Fibroblast of skin of right quadriceps (primary cell): ENCODE results near the gene GDAP1L1.

Experiments
- DNase-seq: peaks from one replicate; pipeline ENCODE4 v3.0.0-alpha.2; 2013

GDAP1L1 gene

GRCh38 chr20:44247131-44247571 is at the start of gene GDAP1L1:
TSS of gene GDAP1L1 (plus strand) at chr20:44247308. CDS start at chr20:44247335, 27 bp downstream.
- DNase-seq, result no peak

GRCh38 chr20:44198872-44199271 is 48.2 kb upstream of the GDAP1L1 start:
- no peak for DNase-seq

- no peak for DNase-seq
Measured at GRCh38 chr20:44199877-44200276, 47.2 kb upstream of the GDAP1L1 start.

GRCh38 chr20:44200371-44200770 is 46.7 kb upstream of the GDAP1L1 start:
- no peak for DNase-seq

- DNase-seq, result no peak
Measured at GRCh38 chr20:44200983-44201382, 46.1 kb upstream of the GDAP1L1 start.

- no peak for DNase-seq
Measured at GRCh38 chr20:44203161-44203560, 43.9 kb upstream of the GDAP1L1 start.

GRCh38 chr20:44204156-44204831 is 42.8 kb upstream of the GDAP1L1 start:
- DNase-seq, result peak; percentile 92

- DNase-seq, result no peak
Measured at GRCh38 chr20:44204832-44205215, 42.3 kb upstream of the GDAP1L1 start.

GRCh38 chr20:44206132-44206531 is 41.0 kb upstream of the GDAP1L1 start:
- no peak for DNase-seq

- DNase-seq, result no peak
Measured at GRCh38 chr20:44207126-44207723, 39.9 kb upstream of the GDAP1L1 start.

GRCh38 chr20:44208165-44208564 is 38.9 kb upstream of the GDAP1L1 start:
- no peak for DNase-seq

GRCh38 chr20:44208770-44209169 is 38.3 kb upstream of the GDAP1L1 start:
- peak; percentile 31 for DNase-seq

GRCh38 chr20:44209686-44210405 is 37.3 kb upstream of the GDAP1L1 start:
- DNase-seq, result peak; percentile 31

GRCh38 chr20:44210406-44211176 is 36.5 kb upstream of the GDAP1L1 start, which contains the start of gene OSER1:
TSS of gene OSER1 (minus strand) at chr20:44210771. CDS start at chr20:44206957, 3,814 bp downstream.
- DNase-seq, result peak; percentile 97

- DNase-seq, result peak; percentile 38
Measured at GRCh38 chr20:44211177-44212039, 35.7 kb upstream of the GDAP1L1 start.

- no peak for DNase-seq
Measured at GRCh38 chr20:44212792-44213191, 34.3 kb upstream of the GDAP1L1 start.

- DNase-seq, result peak; percentile 58
Measured at GRCh38 chr20:44215125-44215524, 32.0 kb upstream of the GDAP1L1 start.

GRCh38 chr20:44217342-44218092 is 29.6 kb upstream of the GDAP1L1 start:
- DNase-seq, result peak; percentile 58

- no peak for DNase-seq
Measured at GRCh38 chr20:44218446-44218845, 28.7 kb upstream of the GDAP1L1 start.

- DNase-seq, result no peak
Measured at GRCh38 chr20:44219170-44219730, 27.9 kb upstream of the GDAP1L1 start.

- DNase-seq, result no peak
Measured at GRCh38 chr20:44219791-44220190, 27.3 kb upstream of the GDAP1L1 start.
